ENCODE results near the gene TAOK2.

Gene TAOK2

GRCh38 chr16:29996766-29997250 lies 23.1 kb downstream of the TAOK2 start:
- no peaks in the 10 kb centered on the region for H3K9me2 ChIP-seq (ENCODE audit: low read depth, low read length)

GRCh38 chr16:29999605-30000004 lies 25.9 kb downstream of the TAOK2 start:
- H3K36me3 ChIP-seq (ENCODE audit: insufficient read depth, low read length), result peaks cover 38% of the 10 kb centered on the region
- no peak for TF ChIP-seq EZH2 (IDR thresholded peaks at IDR 0.05; ENCODE audit: borderline replicate concordance, low read length)
- TF ChIP-seq CTCF (IDR thresholded peaks at IDR 0.05; ENCODE audit: low read length), result no peak

More at GRCh38 chr16:29996766-29997250, 23.1 kb downstream of the TAOK2 start:
- TF ChIP-seq CTCF (IDR thresholded peaks at IDR 0.05; ENCODE audit: low read length) (no peak), EZH2 (IDR thresholded peaks at IDR 0.05; ENCODE audit: borderline replicate concordance, low read length) (no peak)
- Histone ChIP-seq H3K27ac (ENCODE audit: low read depth, low read length, poor library complexity, severe bottlenecking) (peak overlapping the region; percentile 45), H3K27me3 (ENCODE audit: insufficient read depth, low read length) (no peaks in the 10 kb centered on the region), H3K4me3 (ENCODE audit: low read depth, low read length, poor library complexity, severe bottlenecking) (peak overlapping the region; percentile 84), H3K36me3 (ENCODE audit: insufficient read depth, low read length) (peaks cover 49% of the 10 kb centered on the region), H3K4me2 (ENCODE audit: low read length) (peak overlapping the region; percentile 74), H3K9ac (ENCODE audit: low read length) (peak overlapping the region; percentile 84), H4K20me1 (ENCODE audit: insufficient read depth, low read length) (no peaks in the 10 kb centered on the region), H3K4me1 (ENCODE audit: insufficient read depth, low read length, severe bottlenecking) (peaks cover 27% of the 10 kb centered on the region), H3K79me2 (ENCODE audit: insufficient read depth, low read length) (no peaks in the 10 kb centered on the region), H3K9me3 (ENCODE audit: low read length) (no peaks in the 10 kb centered on the region), H3F3A (ENCODE audit: insufficient read depth, low read length) (no peaks in the 10 kb centered on the region), H2AFZ (ENCODE audit: low read length) (no peak overlapping the region)

GRCh38 chr16:30000735-30001631 lies 27.3 kb downstream of the TAOK2 start:
- Histone ChIP-seq H3K27me3 (ENCODE audit: insufficient read depth, low read length) (no peaks in the 10 kb centered on the region), H3K4me3 (ENCODE audit: low read depth, low read length, poor library complexity, severe bottlenecking) (no peak overlapping the region), H3K9ac (ENCODE audit: low read length) (no peak overlapping the region), H3K36me3 (ENCODE audit: insufficient read depth, low read length) (peaks cover 41% of the 10 kb centered on the region), H4K20me1 (ENCODE audit: insufficient read depth, low read length) (no peaks in the 10 kb centered on the region), H3K4me2 (ENCODE audit: low read length) (no peak overlapping the region), H2AFZ (ENCODE audit: low read length) (no peak overlapping the region), H3K79me2 (ENCODE audit: insufficient read depth, low read length) (no peaks in the 10 kb centered on the region), H3F3A (ENCODE audit: insufficient read depth, low read length) (no peaks in the 10 kb centered on the region), H3K9me2 (ENCODE audit: low read depth, low read length) (no peaks in the 10 kb centered on the region), H3K9me3 (ENCODE audit: low read length) (no peaks in the 10 kb centered on the region), H3K27ac (ENCODE audit: low read depth, low read length, poor library complexity, severe bottlenecking) (no peak overlapping the region), H3K4me1 (ENCODE audit: insufficient read depth, low read length, severe bottlenecking) (peaks cover 8% of the 10 kb centered on the region)
- TF ChIP-seq EZH2 (IDR thresholded peaks at IDR 0.05; ENCODE audit: borderline replicate concordance, low read length), result no peak
- peak; percentile 27 for TF ChIP-seq CTCF (IDR thresholded peaks at IDR 0.05; ENCODE audit: low read length)

More at GRCh38 chr16:29999605-30000004, 25.9 kb downstream of the TAOK2 start:
- H3K9me2 ChIP-seq (ENCODE audit: low read depth, low read length), result no peaks in the 10 kb centered on the region
- H3K9me3 ChIP-seq (ENCODE audit: low read length), result no peaks in the 10 kb centered on the region
- H3K4me1 ChIP-seq (ENCODE audit: insufficient read depth, low read length, severe bottlenecking), result peaks cover 18% of the 10 kb centered on the region
- no peak overlapping the region for H3K4me3 ChIP-seq (ENCODE audit: low read depth, low read length, poor library complexity, severe bottlenecking)
- H3K9ac ChIP-seq (ENCODE audit: low read length), result no peak overlapping the region
- H3K27ac ChIP-seq (ENCODE audit: low read depth, low read length, poor library complexity, severe bottlenecking), result no peak overlapping the region
- H4K20me1 ChIP-seq (ENCODE audit: insufficient read depth, low read length), result no peaks in the 10 kb centered on the region
- H2AFZ ChIP-seq (ENCODE audit: low read length), result no peak overlapping the region
- no peaks in the 10 kb centered on the region for H3F3A ChIP-seq (ENCODE audit: insufficient read depth, low read length)
- no peaks in the 10 kb centered on the region for H3K27me3 ChIP-seq (ENCODE audit: insufficient read depth, low read length)
- no peak overlapping the region for H3K4me2 ChIP-seq (ENCODE audit: low read length)
- H3K79me2 ChIP-seq (ENCODE audit: insufficient read depth, low read length), result no peaks in the 10 kb centered on the region

Measured in OCI-LY1 (cell line).